ENCODE data around the gene TOB1.

Gene TOB1

GRCh38 chr17:50818921-50819657 lies 47.1 kb downstream of the TOB1 start:
- Histone ChIP-seq H3K9me3 (replicated peaks; ENCODE audit: low read length) (no peaks in the 10 kb centered on the region), H3K4me2 (ENCODE audit: low read length) (no peak overlapping the region), H3K27me3 (ENCODE audit: control insufficient read depth, insufficient read depth, low read length) (peaks cover 70% of the 10 kb centered on the region), H3K4me1 (ENCODE audit: control insufficient read depth, insufficient read depth, low read length) (peaks cover 7% of the 10 kb centered on the region), H3K9ac (ENCODE audit: low read depth, low read length) (no peak overlapping the region), H3K4me3 (ENCODE audit: low read length) (no peak overlapping the region), H3K36me3 (ENCODE audit: insufficient read depth, low read length) (no peaks in the 10 kb centered on the region)

DNA sequence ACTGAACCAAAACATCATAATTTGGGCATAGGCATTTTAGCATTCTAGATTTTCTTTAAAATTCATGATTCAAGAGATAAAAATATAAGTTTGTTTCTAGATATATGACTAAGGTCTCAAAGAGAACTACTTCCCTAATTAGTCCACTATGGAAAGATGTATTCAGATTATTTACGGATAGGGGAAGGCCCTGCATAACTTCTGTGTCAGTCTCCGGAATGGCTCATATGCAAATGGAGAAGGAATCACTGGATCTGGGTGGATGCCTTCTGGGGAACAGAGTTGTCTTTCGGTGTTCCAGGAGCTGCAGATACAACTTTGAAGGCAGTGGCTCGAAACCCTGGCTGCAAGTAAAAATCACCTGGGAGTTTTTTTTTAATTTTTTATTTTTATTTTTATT lies 47.9 kb downstream of the TOB1 start:
- Histone ChIP-seq H3K36me3 (ENCODE audit: insufficient read depth, low read length) (no peaks in the 10 kb centered on the region), H3K4me3 (ENCODE audit: low read length) (no peak overlapping the region), H3K9ac (ENCODE audit: low read depth, low read length) (no peak overlapping the region), H3K4me2 (ENCODE audit: low read length) (no peak overlapping the region), H3K27me3 (ENCODE audit: control insufficient read depth, insufficient read depth, low read length) (peaks cover 72% of the 10 kb centered on the region), H3K9me3 (replicated peaks; ENCODE audit: low read length) (no peaks in the 10 kb centered on the region), H3K4me1 (ENCODE audit: control insufficient read depth, insufficient read depth, low read length) (peaks cover 7% of the 10 kb centered on the region)

DNA sequence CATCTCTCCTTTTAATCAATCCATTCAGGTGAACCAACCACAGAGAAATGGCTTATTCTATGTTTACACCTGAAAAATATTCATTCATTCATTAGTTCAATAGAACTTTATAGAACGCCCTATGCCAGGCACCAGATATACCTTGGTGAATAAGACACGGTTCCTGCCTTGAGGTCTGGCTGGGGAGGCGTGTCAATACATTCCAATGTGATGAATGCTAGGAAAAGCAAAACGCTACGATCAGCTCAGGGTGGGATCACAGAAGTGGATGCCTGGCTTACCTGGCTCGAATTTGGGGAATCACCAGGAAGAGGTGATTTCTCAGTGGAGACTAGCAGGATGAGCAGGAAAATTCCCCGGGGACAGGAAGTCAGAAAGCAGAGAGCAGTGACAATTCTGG lies 48.3 kb downstream of the TOB1 start:
- no peak overlapping the region for H3K4me3 ChIP-seq (ENCODE audit: low read length)
- H3K9ac ChIP-seq (ENCODE audit: low read depth, low read length), result no peak overlapping the region

GRCh38 chr17:50816771-50817751 lies 49.1 kb downstream of the TOB1 start:
- no peaks in the 10 kb centered on the region for H3K36me3 ChIP-seq (ENCODE audit: insufficient read depth, low read length)
- no peak overlapping the region for H3K4me3 ChIP-seq (ENCODE audit: low read length)
- no peak overlapping the region for H3K9ac ChIP-seq (ENCODE audit: low read depth, low read length)
- peaks cover 69% of the 10 kb centered on the region for H3K27me3 ChIP-seq (ENCODE audit: control insufficient read depth, insufficient read depth, low read length)
- no peaks in the 10 kb centered on the region for H3K9me3 ChIP-seq (replicated peaks; ENCODE audit: low read length)
- H3K4me2 ChIP-seq (ENCODE audit: low read length), result peak overlapping the region; percentile 54
- H3K4me1 ChIP-seq (ENCODE audit: control insufficient read depth, insufficient read depth, low read length), result peaks cover 7% of the 10 kb centered on the region

More for the DNA sequence above, 48.3 kb downstream of the TOB1 start:
- Histone ChIP-seq H3K4me2 (ENCODE audit: low read length) (no peak overlapping the region), H3K36me3 (ENCODE audit: insufficient read depth, low read length) (no peaks in the 10 kb centered on the region), H3K27me3 (ENCODE audit: control insufficient read depth, insufficient read depth, low read length) (peaks cover 72% of the 10 kb centered on the region), H3K9me3 (replicated peaks; ENCODE audit: low read length) (no peaks in the 10 kb centered on the region), H3K4me1 (ENCODE audit: control insufficient read depth, insufficient read depth, low read length) (peaks cover 7% of the 10 kb centered on the region)

GRCh38 chr17:50816271-50816670 lies 49.9 kb downstream of the TOB1 start:
- Histone ChIP-seq H3K36me3 (ENCODE audit: insufficient read depth, low read length) (no peaks in the 10 kb centered on the region), H3K27me3 (ENCODE audit: control insufficient read depth, insufficient read depth, low read length) (peaks cover 69% of the 10 kb centered on the region), H3K4me1 (ENCODE audit: control insufficient read depth, insufficient read depth, low read length) (peaks cover 7% of the 10 kb centered on the region)

DNA sequence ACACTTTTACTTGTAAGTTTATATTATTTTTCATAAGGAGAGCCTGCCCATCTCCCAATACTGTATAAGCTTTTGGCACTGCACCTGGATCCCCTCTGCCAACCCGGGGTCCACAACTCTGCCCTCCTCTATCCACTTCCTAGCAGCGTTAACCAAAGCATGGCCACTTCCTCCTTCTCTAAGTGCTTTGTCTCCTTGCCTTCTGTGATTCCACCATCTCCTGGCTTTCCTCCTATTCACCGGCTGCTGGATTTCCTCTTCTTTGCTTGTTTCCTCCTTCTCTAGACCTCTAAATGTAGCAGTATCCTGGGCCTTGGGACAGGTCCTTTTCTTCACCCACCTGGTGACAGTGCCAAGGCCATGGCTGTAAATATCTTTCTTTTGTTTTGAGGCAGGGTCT lies 50.8 kb downstream of the TOB1 start:
- Histone ChIP-seq H3K4me3 (ENCODE audit: low read length) (no peak overlapping the region), H3K27me3 (ENCODE audit: control insufficient read depth, insufficient read depth, low read length) (peaks cover 67% of the 10 kb centered on the region), H3K4me1 (ENCODE audit: control insufficient read depth, insufficient read depth, low read length) (peaks cover 7% of the 10 kb centered on the region), H3K4me2 (ENCODE audit: low read length) (no peak overlapping the region), H3K36me3 (ENCODE audit: insufficient read depth, low read length) (no peaks in the 10 kb centered on the region), H3K9me3 (replicated peaks; ENCODE audit: low read length) (no peaks in the 10 kb centered on the region), H3K9ac (ENCODE audit: low read depth, low read length) (no peak overlapping the region)

More at GRCh38 chr17:50816271-50816670, 49.9 kb downstream of the TOB1 start:
- no peak overlapping the region for H3K4me3 ChIP-seq (ENCODE audit: low read length)
- no peaks in the 10 kb centered on the region for H3K9me3 ChIP-seq (replicated peaks; ENCODE audit: low read length)
- no peak overlapping the region for H3K9ac ChIP-seq (ENCODE audit: low read depth, low read length)
- H3K4me2 ChIP-seq (ENCODE audit: low read length), result no peak overlapping the region

DNA sequence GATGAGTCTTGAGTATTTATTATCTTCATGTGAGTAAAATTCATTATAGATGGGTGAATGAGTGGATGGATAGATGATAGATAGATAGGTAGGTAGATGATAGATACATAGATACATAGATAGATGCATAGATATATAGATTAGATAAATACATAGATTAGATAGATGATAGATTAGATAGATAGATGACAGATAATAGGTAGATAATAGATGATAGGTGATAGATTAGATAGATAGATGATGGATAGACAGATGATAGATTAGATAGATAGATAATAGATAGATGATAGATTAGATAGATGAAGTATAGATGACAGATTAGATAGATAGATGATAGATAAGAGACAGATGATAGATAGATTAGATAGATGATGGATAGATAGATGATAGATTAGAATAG lies 52.6 kb downstream of the TOB1 start:
- Histone ChIP-seq H3K36me3 (ENCODE audit: insufficient read depth, low read length) (no peaks in the 10 kb centered on the region), H3K9ac (ENCODE audit: low read depth, low read length) (no peak overlapping the region), H3K4me2 (ENCODE audit: low read length) (no peak overlapping the region), H3K4me3 (ENCODE audit: low read length) (no peak overlapping the region), H3K4me1 (ENCODE audit: control insufficient read depth, insufficient read depth, low read length) (peaks cover 7% of the 10 kb centered on the region), H3K27me3 (ENCODE audit: control insufficient read depth, insufficient read depth, low read length) (peaks cover 72% of the 10 kb centered on the region), H3K9me3 (replicated peaks; ENCODE audit: low read length) (no peaks in the 10 kb centered on the region)

Data from skeletal muscle satellite cell (primary cell).